ENCODE results near the gene WDR77. TPM values are rescaled to one million over a fixed set of nuclear protein-coding genes. Genes with fewer than 3 reads are reported as not detected.

The WDR77 gene
- total and polyA plus RNA-seq, 2 of the 4 experiments (the other 2 are of a cell fraction), result 80.8 to 87.0 TPM

DNA sequence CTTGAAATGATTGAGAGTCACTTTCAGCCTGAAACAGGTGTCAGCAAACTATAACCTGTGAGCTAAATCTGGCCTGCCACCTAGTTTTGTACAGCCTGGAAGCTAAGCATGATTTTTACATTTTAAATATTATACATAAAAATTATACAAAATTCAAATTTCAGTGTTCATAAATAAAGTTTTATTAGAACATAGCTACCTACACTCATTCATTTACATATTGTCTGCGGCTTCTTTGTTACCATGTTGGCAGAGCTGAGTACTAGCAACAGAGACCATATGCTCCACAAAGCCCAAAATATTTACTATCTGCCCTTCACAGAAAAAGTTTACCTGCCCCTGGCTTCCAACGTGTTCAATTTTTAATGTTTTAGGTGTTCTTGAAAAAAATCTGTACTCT is 16.7 kb upstream of the WDR77 start:
- dilution Hi-C loops (cut with HindIII; ENCODE audit: low sequenced_read_pairs, unreplicated experiment), result loop anchor here (25.0 kb wide), 1 partner anchor 297 kb away; the partner anchor contains the start of gene DDX20

More for the DNA sequence above, 16.7 kb upstream of the WDR77 start:
- Histone ChIP-seq H3K79me1 (ENCODE audit: low read depth in 1 of 2, low read length in 2 of 2) (no peaks in the 10 kb centered on the region), H3K14ac (replicated peaks; ENCODE audit: low read depth, low read length) (no peak overlapping the region), H4K8ac (ENCODE audit: low read depth in 2 of 2, low read length in 2 of 2) (no peak overlapping the region), H2AK5ac (ENCODE audit: low read depth, low read length) (no peak overlapping the region), H3K9me3 (ENCODE audit: control insufficient read depth, insufficient read depth, low read length) (no peaks in the 10 kb centered on the region), H4K91ac (ENCODE audit: insufficient read depth, low read depth, low read length) (no peak overlapping the region), H3K4me2 (ENCODE audit: low read depth, low read length) (no peak overlapping the region), H3K56ac (ENCODE audit: extremely low read depth, insufficient read depth, low read length) (no peak overlapping the region), H2BK5ac (ENCODE audit: low read depth, low read length, poor library complexity, severe bottlenecking) (no peak overlapping the region), H3K4me3 (ENCODE audit: insufficient read depth, low read depth, low read length) (no peak overlapping the region), H3K27ac (ENCODE audit: insufficient read depth, low read length) (no peak overlapping the region), H4K5ac (ENCODE audit: low read depth, low read length) (no peak overlapping the region), H3K4ac (ENCODE audit: low read depth, low read length) (no peak overlapping the region), H3K9ac (ENCODE audit: low read depth, low read length) (no peak overlapping the region), H3K18ac (ENCODE audit: low read depth, low read length) (no peak overlapping the region), H2AK9ac (replicated peaks; ENCODE audit: low read depth, low read length, poor library complexity) (no peak overlapping the region), H4K20me1 (ENCODE audit: insufficient read depth, low read length) (peaks cover 9% of the 10 kb centered on the region; the same call in 1 of the 2 replicates), H3K4me1 (ENCODE audit: control insufficient read depth, insufficient read depth, low read length) (no peaks in the 10 kb centered on the region), H2BK20ac (ENCODE audit: low read depth, low read length) (no peak overlapping the region), H2AFZ (replicated peaks; ENCODE audit: low read length, poor library complexity) (no peak overlapping the region), H3K36me3 (ENCODE audit: control insufficient read depth, insufficient read depth, low read length) (peaks cover 16% of the 10 kb centered on the region), H2BK15ac (ENCODE audit: low read depth, low read length) (no peak overlapping the region), H3K9me1 (ENCODE audit: insufficient read depth, low read length) (peaks cover 9% of the 10 kb centered on the region; the same call in 1 of the 2 replicates), H3K27me3 (ENCODE audit: control insufficient read depth, insufficient read depth, low read length) (no peaks in the 10 kb centered on the region), H3K23ac (ENCODE audit: low read depth, low read length) (no peak overlapping the region), H2BK120ac (ENCODE audit: low read depth, low read length) (no peak overlapping the region)
- no peak for TF ChIP-seq POLR2A (IDR thresholded peaks at IDR 0.05; ENCODE audit: low read depth, low read length)
- TF ChIP-seq MAFK (IDR thresholded peaks at IDR 0.05; ENCODE audit: low read depth, low read length), result no peak
- TF ChIP-seq RFX5 (IDR thresholded peaks at IDR 0.05; ENCODE audit: low read depth, low read length), result no peak
- TF ChIP-seq MAZ (IDR thresholded peaks at IDR 0.05; ENCODE audit: borderline replicate concordance, low read depth, low read length), result no peak
- no peak for TF ChIP-seq CHD1 (IDR thresholded peaks at IDR 0.05; ENCODE audit: low read depth, low read length)
- TF ChIP-seq RCOR1 (IDR thresholded peaks at IDR 0.05; ENCODE audit: insufficient replicate concordance, low read length), result no peak
- TF ChIP-seq USF2 (IDR thresholded peaks at IDR 0.05; ENCODE audit: low read depth, low read length), result no peak
- TF ChIP-seq MXI1 (IDR thresholded peaks at IDR 0.05; ENCODE audit: borderline replicate concordance, low read depth, low read length), result no peak
- no peak for TF ChIP-seq ELK1 (IDR thresholded peaks at IDR 0.05; ENCODE audit: borderline replicate concordance, low read depth, low read length)
- TF ChIP-seq FOS (IDR thresholded peaks at IDR 0.05; ENCODE audit: low read depth, low read length), result no peak
- TF ChIP-seq NFE2L2 (IDR thresholded peaks at IDR 0.05; ENCODE audit: low read depth, low read length), result no peak
- CTCF ChIA-PET, result interaction anchor here (0.5 to 0.9 kb wide), 3 partner anchors 13 to 519 kb away, joined by 3 read pairs; no protein-coding TSS in a partner anchor
- ATAC-seq (ENCODE audit: low read depth), result no peak
- no TSS peak for BruUV-seq (replicated peaks)
- POLR2A ChIA-PET (ENCODE audit: unreplicated experiment), result no interaction called here
- intact Hi-C loops (cut with micrococcal nuclease), result no loop called here
- in situ Hi-C loops (cut with MboI; ENCODE audit: low sequenced_read_pairs), result no loop called here
- DNase-seq, result no peak
- WGBS, 2 experiments (ENCODE audit: extremely low coverage in 2 of 2, insufficient read length in 1 of 2), result no CpG with 5 or more reads among the region's 2 CpGs

Measured in IMR-90 (cell line).